GM04504 (cell line): ENCODE results near the gene ANGEL2.
"Not testable (repeated sequence)": the region's sequence is repeated elsewhere in the genome, so short reads cannot be mapped to it uniquely, and the experiment has no call there.

Experiments used
- DNase-seq: peaks from one replicate; pipeline ENCODE4 v3.0.0-alpha.2; 2012; ENCODE audit warnings: low read depth

The ANGEL2 gene

DNA sequence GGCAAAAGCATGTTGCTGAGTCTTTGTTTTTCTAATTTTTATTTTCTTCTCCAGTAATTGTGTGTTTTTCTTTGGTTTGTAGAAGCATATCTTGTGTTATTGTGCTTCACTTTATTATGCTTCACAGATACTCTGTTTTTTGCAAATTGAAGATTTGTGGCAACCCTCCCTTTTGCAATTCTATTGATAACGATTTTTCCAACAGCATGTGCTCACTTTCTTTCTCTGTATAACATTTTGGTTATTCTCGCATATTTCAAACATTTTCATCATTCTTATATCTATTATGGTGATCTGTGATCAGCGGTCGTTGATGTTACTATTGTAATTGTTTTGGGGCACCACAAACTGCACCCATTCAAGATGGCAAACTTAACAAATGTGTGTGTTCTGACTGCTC lies 3.8 kb upstream of the ANGEL2 start:
- no peak for DNase-seq

DNA sequence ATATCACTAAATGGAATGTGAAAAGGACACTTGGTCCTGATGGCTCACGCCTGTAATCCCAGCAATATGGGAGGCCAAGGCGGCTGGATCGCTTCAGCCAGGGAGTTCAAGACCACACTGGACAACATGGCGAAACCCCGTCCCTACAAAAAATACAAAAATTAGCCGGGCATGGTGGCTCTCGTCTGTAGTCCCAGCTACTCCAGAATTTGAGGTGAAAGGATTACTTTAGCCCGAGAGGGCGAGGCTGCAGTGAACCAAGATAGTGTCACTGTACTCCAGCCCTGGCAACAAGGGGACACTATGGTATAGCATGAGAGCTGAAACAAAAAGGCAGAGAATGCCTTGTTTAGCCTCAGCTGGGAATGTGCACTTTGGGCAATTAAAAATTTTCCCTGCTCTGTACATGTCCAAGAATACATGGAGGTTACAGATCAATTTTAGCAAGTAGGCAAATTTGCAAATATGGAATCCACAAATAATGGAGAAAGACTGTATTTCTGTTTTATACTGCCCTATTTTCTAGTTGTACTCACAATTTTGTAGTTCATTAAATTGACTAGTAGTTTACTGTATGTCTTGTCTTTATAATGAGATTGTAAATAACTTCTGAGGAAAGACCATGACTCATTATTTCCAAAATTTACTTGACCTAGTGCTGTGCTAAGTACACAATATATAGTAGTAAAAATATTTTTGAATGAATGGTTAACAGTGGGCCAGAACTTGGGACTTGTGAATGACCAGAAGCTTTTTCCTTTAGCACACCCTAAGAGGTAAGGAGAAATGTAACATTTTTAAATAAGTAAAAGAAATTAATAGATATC lies 2.0 kb upstream of the ANGEL2 start:
- no peak for DNase-seq

DNA sequence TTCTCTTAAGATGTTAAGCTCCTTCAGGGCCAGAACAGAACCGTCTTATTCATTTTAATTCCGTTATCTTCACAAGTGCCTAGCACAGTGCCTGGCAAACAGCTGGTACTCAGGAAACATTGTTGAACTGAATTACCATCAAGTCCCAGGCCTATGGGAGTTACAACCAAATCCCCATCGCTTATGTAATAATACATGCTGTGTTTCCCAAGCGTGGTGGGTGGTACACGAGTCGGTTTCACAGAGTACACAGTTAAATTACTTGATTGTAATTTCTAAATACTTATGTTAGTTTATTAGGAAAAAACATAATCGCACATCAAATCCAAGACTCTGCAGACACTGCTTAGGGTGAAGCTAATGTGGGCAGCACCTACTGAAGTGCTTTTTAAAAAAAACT lies 1.0 kb downstream of the ANGEL2 start:
- DNase-seq: no peak

DNA sequence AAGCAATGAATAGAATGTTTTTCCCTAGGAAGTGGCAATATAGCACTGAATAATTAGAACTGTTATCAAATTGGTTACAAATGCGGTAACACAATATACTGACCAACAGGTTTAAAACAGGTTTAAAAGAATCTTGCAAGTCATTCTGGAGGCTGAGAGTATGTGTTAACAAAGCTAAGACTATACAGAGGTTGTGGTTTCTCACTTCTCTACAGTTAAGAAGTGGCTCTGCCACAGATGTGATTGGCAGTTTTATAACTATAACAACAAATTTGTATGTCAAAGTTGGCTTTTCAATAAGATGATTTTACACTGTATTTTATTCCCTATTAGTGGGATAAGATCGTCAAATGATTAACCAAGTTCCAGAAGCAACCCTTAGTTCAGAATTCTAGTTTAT lies 7.1 kb downstream of the ANGEL2 start:
- DNase-seq: no peak

DNA sequence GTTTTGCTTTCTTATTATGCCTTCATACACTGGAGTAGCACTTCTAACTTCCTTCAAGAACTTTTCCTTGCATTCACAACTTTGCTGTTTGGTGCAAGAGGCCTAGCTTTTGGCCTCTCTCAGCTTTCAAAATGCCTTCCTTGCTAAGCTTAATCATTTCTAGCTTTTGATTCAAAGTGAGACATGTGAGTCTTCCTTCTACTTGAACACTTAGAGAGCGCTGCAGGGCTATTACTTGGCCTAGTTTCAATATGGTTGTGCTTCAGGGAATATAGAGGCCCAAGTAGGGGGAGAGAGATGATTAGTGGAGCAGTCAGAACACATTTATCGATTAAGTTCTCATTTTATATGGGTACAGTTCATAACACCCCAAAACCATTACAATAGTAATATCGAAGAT lies 12.4 kb downstream of the ANGEL2 start:
- no peak for DNase-seq

DNA sequence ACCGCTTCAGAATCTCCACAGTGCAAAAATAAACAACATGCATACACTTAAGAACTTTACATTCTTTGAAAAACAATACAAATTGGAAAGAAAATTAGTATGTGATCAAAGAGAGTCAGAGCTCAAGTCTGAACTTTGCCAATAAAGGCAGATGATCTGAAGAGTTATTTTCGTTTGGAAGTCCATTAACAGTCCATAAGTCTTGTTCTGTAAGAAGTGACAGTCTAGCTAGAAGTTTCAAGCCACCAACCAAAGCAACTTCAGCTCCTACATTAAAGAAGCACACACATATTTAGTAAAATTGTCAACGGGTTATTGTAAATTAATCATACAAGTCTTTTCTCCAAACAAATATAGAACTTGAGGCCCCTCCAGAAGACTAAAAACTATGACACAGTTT lies 20.7 kb downstream of the ANGEL2 start:
- no peak for DNase-seq

DNA sequence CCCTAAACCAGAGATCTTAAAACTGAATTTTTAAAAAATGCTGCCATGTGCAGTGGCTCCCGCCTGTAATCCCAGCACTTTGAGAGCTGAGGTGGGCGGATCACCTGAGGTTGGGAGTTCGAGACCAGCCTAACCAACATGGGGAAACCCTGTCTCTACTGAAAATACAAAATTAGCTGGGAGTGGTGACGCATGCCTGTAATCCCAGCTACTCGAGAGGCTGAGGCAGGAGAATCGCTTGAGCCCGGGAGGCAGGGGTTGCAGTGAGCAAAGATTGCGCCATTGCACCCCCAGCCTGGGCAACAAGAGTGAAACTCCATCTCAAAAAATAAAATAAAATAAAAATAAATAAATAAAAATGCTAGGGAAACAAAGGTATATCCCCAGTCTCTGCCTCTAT lies 21.7 kb downstream of the ANGEL2 start:
- not testable (repeated sequence) for DNase-seq

DNA sequence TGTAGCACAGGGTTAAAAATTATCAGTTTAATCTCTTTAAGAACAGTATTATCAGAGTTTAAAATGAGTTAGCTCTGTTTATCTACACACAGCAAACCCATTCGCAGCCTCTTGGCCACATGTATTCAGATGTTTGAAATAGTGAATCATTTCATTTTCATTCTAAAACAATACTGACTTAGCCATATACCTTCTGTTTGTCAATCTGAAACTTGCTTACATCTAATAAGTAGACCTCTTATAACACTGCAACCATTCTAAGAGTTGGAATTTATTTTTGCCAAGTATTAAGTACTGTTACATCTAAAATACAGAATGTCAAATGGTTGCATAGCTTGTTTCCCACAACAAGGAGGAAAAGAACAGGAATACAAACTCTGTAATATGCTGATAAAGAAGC lies 25.4 kb downstream of the ANGEL2 start:
- DNase-seq: no peak

DNA sequence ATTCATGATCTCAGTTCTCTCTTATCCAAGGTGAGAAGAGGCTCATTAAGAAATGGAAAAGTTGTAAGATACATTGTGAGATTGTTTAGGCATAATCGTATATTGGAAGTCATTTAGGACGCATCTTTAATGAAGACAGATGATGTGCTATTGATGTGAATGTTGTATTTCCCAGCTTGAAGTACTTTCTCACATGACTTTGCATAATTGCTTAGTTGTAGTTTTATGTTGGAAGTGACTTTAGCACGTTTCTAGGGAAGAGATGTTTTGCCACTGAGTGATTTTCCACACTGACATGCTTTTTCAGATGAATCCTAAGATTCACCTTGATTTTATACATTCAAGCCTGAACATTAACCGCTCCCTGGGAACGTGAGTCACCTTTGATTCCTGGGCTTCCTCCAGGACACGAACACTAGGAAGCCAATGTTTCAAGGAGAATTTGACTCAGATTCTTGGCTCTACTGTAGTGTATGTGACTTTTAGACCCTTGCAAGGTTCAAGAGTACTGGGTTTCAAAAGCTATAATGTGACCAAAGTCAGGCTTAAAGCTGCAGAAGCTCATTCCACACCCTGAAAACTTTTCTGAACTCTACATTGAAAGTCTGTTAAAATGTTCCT lies 27.9 kb downstream of the ANGEL2 start:
- DNase-seq: no peak

DNA sequence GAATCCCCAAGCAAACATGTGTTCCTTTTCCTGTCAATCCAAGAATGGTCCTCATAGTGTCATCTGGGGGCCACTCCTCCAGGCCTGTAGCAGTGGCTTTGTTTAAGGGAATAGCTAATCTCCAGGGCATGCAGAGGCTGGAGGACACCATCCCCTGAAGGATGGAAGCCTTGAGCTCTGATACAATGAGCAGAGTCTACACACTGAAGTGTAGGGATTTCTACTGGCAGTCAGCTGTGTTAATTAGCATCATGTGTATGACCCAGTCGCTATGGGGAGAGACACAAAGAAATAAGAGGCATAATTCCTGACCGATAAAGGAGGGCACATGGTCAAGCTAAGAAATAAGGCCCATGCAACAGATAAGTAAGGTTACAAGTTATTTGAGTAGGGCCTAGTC lies 29.1 kb downstream of the ANGEL2 start:
- DNase-seq: no peak

DNA sequence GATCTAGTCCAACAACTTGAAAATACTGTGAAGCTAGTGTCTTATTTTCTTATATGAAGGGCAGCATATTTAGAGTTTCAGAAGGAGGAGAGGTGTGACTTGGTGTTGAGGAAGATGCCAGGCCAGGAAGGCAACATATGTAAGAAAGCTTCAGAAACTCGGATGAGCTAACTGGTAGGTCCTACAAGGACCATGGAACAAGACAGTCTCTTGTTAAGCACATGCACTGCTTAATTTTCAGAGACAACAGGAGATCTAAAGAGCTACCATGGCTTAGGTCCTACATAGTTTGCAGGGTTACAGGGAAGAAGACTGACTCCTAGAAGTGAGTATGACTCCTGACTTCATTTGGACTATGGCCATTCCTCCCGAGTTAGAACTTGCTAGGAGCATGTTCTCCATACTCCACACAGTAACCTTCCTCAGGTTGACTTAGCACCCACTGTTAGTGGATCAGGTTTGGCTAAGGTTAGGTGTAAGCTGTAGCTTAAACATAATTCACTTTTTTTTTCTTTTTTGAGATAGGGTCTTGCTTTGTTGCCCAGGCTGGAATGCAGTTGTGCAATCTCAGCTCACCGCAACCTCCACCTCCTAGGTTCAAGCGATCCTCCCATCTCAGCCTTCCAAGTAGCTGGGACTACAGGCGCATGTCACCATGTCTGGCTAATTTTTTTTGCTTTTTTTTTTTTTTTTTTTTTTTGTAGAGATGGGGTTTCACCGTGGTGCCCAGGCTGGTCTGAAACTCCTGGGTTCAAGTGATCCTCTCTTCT lies 31.0 kb downstream of the ANGEL2 start:
- DNase-seq: no peak

DNA sequence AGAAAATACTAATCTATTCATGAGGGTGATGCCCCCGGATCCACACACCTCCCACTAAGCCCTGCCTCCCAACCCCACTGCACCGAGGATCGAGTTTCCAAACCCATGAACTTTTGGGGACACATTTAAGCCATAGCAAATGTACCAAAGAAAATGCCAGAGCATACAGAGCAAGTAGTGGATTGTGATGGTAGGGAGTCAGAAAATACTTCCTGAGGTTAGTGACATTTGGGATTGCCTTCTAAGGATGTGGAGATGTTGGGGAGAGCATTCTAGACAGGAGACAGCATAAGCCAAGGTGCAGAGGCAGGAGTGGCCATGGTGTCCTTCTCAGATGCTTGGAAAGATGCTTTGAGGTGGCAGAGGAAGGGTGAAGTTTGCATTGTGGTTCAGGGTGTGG lies 32.2 kb downstream of the ANGEL2 start:
- DNase-seq: no peak

DNA sequence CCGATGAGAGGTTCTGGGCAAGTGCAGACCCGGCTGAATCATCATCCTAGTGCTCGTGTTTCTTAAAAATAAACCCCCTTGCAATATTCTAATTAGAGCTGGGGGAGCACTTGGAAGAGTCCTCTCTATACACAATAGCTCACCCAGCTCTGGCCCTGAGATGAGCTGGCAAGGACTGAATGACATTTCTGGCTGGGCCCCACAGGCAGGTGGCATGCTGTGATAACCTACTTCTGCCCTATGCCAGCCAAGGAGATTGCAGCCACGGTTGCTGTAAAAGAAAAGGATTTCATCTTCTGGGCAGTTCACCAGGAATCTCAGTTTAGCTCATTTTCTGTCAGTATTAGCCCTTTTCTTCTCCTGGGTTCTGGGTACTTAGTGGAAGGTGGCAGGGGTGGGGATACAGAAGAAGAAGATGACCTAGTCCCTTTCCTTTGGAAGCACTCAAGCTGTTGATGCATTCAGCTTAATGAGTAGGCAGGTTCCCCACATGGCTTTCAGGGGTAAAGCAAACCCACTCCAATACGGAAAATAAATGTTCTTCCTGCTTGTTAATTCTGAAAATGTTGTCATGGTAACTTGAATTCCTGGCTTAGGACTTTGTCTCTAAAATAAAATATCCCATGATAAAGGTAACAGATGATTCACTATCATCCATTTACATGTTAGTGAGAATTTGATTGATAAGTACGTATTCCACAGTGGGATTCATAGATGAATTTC lies 33.1 kb downstream of the ANGEL2 start:
- DNase-seq: no peak

DNA sequence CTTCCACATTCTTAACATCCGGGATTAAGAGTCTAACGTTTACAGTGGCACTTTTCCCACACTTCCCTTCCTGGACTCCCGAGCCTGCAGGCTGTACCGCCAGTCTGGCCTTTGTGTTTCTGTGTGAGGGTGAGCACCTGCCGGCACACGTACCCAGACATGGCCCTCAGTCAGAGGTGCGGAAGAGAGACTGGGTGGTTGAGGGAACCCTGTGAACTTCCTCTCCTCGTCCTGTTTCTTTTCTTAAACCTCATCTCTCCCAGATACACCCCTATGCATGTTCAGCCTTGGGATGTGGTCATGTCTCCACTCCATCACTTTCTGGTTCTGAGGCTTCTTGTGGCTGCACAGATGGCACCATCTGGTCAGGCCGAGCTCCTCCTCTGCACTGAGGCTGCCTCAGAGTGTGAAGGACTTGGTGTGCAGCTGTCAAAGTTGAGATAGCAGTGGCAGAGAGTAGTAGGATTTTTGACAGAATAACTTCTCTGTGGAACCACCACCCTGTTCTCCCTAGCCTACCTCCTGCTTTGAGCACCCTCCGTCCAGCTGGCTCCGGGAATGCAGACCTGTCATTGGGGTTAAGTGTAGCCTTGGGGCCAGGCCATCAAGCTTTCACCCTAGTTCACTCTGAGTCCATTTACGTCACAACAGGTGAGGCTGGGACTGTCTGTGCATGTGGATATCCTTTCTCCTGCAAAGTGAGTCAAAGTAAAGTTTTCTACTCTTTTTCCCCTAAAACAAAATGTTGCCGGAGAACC lies 33.9 kb downstream of the ANGEL2 start:
- DNase-seq: no peak

DNA sequence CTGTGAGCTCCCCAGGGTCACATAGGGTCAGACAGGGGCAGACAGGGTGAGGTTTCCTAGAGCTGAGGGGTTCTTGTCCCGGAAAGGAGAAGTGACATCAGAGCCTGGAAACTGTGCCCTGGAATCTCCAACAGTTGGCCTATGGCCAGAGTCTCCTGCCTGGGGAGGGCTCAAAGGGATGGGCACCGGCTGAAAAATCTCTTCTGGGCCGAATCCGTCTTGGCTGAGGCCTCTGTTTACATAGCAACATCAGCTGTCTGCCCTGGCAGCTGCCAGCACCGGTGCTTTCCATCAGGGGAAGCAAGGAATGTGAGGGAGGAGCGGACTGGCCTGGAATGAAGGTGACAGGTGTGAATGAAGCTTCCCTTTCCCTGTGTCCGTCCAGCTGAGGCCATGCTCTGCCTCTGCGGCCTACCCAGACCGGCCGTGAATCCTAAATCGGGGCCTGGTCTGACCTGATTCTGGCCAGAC lies 34.6 kb downstream of the ANGEL2 start:
- no peak for DNase-seq

DNA sequence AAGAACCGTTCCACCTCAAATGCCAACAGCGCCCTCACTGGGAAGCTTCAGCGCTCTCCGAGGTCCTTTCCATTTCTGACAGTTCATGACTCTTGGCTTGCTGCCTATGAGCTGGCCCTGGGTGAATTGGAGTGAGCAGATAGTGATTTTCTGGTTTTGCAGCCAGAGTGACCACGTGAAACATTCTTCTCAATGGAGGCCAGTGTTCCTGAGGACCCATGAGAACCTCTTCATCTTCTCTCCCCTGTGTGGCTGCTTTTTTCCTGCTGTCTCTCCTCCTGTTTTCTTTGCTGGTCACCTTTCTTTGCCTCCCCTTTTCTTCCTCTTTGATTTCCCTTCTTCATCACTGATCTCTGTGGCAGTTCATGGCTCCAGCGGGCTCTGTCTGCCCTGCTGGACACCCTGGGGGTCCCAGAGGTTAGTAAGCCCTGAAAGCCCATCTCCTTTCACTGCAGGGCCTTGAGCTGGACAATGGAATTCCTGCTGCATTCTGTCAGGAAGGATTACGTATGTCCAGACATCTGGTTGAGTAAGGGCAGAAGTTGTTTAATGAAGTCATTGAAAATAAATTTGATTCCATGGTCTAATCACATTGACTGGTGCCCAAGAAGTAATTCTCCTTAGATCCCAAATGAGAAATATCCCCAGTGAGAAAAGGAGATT lies 35.4 kb downstream of the ANGEL2 start:
- DNase-seq: no peak

DNA sequence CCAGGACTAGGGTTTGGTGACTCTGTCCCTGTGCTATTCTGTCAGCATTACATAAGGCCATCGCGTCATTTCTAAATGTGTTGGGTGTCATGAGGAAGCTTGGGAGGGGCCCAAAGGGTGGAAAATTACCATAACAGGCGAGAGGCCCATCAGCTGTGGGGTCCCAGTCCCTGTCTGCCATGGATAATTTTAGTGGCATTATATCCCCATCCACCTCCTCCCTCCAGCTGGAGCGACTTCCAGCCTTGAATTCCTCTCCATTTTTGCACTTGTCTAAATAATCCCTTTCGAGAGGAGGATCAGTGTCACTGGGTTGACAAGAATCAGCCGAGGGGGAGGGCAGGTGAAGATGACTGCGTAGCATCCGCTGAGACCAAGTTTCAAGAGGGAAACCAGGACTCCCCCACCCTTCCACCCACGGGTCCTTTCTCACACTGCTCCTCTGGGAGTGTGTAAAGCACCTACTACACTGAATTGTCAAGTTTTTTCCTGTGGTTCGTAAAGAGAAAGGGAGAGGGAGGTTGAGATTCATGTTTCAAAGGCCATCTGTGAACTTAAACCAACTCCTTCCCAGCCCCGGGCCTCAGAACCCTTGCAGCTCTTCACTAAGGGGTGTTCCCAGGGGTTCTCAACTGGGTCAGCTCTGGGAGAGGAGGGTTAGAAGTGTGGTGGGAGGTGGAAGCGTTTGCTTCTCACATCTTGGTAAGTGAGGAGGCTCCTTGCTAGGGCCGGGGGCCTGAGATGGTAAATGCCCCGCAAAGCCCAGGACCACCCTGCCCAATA lies 36.1 kb downstream of the ANGEL2 start:
- DNase-seq: no peak

DNA sequence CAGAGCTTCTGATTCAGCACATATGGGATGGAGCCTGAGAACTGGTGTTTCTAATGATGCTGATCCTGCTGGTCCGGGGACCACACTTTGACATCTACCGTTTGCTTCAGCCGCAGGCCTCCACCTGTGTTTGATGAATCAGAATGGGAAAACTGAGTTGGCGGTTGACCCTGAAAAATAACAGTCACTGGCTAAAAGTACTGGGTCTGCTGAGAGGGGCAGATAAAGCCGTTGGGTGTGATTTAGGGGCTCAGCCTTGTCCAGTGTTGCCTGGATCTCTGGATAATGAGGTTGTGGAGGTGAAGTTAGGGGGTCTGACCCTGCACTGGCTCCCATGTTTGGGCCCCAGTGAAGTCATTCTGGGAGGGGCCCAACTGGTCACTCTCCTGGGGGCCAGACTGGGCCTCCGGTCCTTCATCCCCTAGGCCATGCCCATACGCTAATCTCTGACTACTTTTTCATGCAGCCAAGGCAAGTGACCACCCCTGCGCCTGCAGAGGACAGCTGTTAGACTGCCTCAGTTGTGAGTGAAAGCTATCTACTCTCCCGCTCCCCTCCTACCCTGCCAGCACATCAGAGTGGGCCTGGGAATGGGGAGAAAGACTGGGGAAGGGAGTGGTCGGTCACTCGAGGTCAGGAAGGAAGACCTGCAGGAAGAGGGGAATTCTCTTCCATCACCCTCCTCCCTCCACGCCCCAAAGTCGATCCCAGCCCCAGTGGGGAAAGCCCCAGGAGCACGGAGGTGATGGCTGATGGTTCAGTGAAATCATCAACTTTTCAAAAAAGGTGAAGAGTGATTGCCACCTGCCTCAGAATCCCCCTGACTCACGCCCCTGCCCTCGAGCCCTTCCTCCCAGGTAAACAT lies 37.7 kb downstream of the ANGEL2 start:
- DNase-seq: no peak

DNA sequence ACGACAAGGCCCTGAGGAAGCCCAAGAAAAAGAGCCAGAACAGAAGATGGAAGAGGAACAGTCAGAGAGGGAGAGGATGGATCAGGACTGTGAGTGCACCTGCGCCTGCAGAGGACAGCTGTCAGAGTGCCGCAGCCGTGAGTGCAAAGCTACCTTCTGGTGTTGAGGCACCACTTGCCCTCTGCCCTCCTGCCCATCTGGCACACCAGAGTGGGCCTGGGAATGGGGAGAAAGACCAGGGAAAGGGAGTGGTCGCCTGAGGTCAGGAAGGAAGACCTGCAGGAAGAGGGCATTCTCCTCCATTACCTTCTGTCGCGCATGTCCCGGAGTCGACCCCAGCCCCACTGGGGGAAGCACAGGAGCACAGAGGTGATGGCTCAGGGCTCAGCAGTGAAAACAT lies 39.1 kb downstream of the ANGEL2 start:
- DNase-seq: no peak
